Prostate gland (tissue), 2 donors: ENCODE data around the gene IZUMO4.

Experiments used
- CTCF ChIP-seq, 4 experiments: fragments of 200-600 bp in 2 of 4; fragments of 450-650 bp in 2 of 4; sonication (generic) in 2 of 4; IDR thresholded peaks; 1 replicate in 3 of 4; 2 replicates in 1 of 4; pipeline ENCODE4 v1.5.1; 2016 to 2019; ENCODE audit warnings: antibody characterized with exemption in 4 of 4, mild to moderate bottlenecking in 2 of 4, moderate library complexity in 2 of 4
- POLR2A ChIP-seq: fragments of 450-650 bp; IDR thresholded peaks from one replicate; pipeline ENCODE4 v1.6.1; 2016; ENCODE audit warnings: antibody characterized with exemption, mild to moderate bottlenecking
- POLR2AphosphoS5 ChIP-seq: sonication (generic); formaldehyde crosslinking; IDR thresholded peaks from one replicate; pipeline ENCODE4 v1.6.1; 2017; ENCODE audit warnings: antibody characterized with exemption

- TF ChIP-seq CTCF (IDR thresholded peaks at IDR 0.05) = no peak
- no peak for TF ChIP-seq POLR2A
- TF ChIP-seq POLR2AphosphoS5 = no peak
Observed at GRCh38 chr19:2109046-2109864, 12.5 kb downstream of the IZUMO4 start.
